Transverse colon (tissue), 4 donors: Measurements from ENCODE around the gene LMTK3. TPM values are rescaled to one million over a fixed set of nuclear protein-coding genes. Genes with fewer than 3 reads are reported as not detected.
"Not testable (repeated sequence)": the region's sequence is repeated elsewhere in the genome, so short reads cannot be mapped to it uniquely, and the experiment has no call there.

Experiments
- DNase-seq: peaks from one replicate; pipeline ENCODE4 v3.0.0-alpha.2; 2019
- H3K27ac ChIP-seq, 4 donors: fragments of 200-600 bp; sonication (generic); 2 replicates each; pipeline ENCODE4 v1.5.1; 2016 to 2018; ENCODE audit warnings: inconsistent platforms in 4 of 4
- H3K27me3 ChIP-seq: fragments of 200-600 bp; sonication (generic); 2 replicates; pipeline ENCODE4 v1.5.1; 2017; ENCODE audit warnings: inconsistent platforms
- H3K36me3 ChIP-seq, 4 donors: fragments of 200-600 bp; sonication (generic); 2 replicates each; pipeline ENCODE4 v1.5.1; 2017 to 2019; ENCODE audit warnings: inconsistent platforms in 4 of 4
- H3K4me1 ChIP-seq, 4 donors: fragments of 200-600 bp; sonication (generic); 2 replicates each; pipeline ENCODE4 v1.5.1; 2017 to 2020; ENCODE audit warnings: inconsistent platforms in 4 of 4
- H3K4me3 ChIP-seq, 4 donors: fragments of 200-600 bp; sonication (generic); 1 replicate in 1 of 4; 2 replicates in 3 of 4; pipeline versions ENCODE4 v1.5.1 to v1.6.1; 2017 to 2019; ENCODE audit warnings: inconsistent platforms in 4 of 4
- H3K9me3 ChIP-seq, 2 donors: fragments of 200-600 bp; sonication (generic); 2 replicates each; pipeline ENCODE4 v1.5.1; 2017 to 2019; ENCODE audit warnings: inconsistent platforms in 2 of 2
- CTCF ChIP-seq, 5 experiments: fragments of 200-600 bp in 3 of 5; fragments of 450-650 bp in 2 of 5; sonication (generic) in 3 of 5; IDR thresholded peaks; 1 replicate in 2 of 5; 2 replicates in 3 of 5; pipeline ENCODE4 v1.5.1; 2016 to 2017; ENCODE audit warnings: antibody characterized with exemption in 5 of 5, inconsistent platforms in 3 of 5, mild to moderate bottlenecking in 2 of 5, moderate library complexity in 1 of 5
- EP300 ChIP-seq: sonication (generic); formaldehyde crosslinking; IDR thresholded peaks from one replicate; pipeline ENCODE4 v1.6.1; 2017; ENCODE audit warnings: antibody characterized with exemption, low read depth
- POLR2A ChIP-seq: fragments of 450-650 bp; IDR thresholded peaks from one replicate; pipeline ENCODE4 v1.6.1; 2016; ENCODE audit warnings: antibody characterized with exemption, mild to moderate bottlenecking, moderate library complexity
- POLR2AphosphoS5 ChIP-seq, 3 donors: sonication (generic); formaldehyde crosslinking; IDR thresholded peaks; one replicate each; pipeline ENCODE4 v1.6.1; 2016; ENCODE audit warnings: antibody characterized with exemption in 3 of 3
- WGBS, 2 donors: methylation state at CpG; one replicate each; pipeline ENCODE4 v1.1.5; 2018; ENCODE audit warnings: low coverage in 1 of 2; 5-methylcytosine and 5-hydroxymethylcytosine counted together
- in situ Hi-C, 4 donors: fragments of 200-750 bp; cut with MboI; loops; one replicate each; pipeline versions ENCODE4 v1.15.0 to v1.15.1; 2017; ENCODE audit warnings: low sequenced_read_pairs in 3 of 4, low pct_ligation_motif_present in 1 of 4, low pct_unique_long_range_greater_than_20kb in 1 of 4
- intact Hi-C: fragments of 100-400 bp; cut with DNase I; formaldehyde crosslinking; loops from one replicate; pipeline ENCODE4 v1.15.1; 2023; ENCODE audit warnings: low total_unique reads
- total RNA-seq, 4 donors: library from RNA; depleted of rRNA; stranded (reverse); fragments of >200 nt; gene quantifications; one replicate each; pipeline ENCODE4 v1.1.0, GENCODE V29; 2016

The LMTK3 gene
- total RNA-seq, 4 donors from 2014 or later = 0.68 to 2.4 (median 1.1) TPM; not detected in 1

GRCh38 chr19:48540110-48540509, 28.5 kb upstream of the LMTK3 start:
- in situ Hi-C loops = no loop called here
- 31 to 41% methylated on average over 5 to 7 of the region's 7 CpGs for WGBS, 2 donors
- TF ChIP-seq CTCF (IDR thresholded peaks at IDR 0.05) = no peak
- TF ChIP-seq EP300 = no peak
- no peak for TF ChIP-seq POLR2A
- TF ChIP-seq POLR2AphosphoS5 (IDR thresholded peaks at IDR 0.05) = no peak
- H3K27ac ChIP-seq = no peak overlapping the region
- H3K36me3 ChIP-seq = no peaks in the 10 kb centered on the region
- intact Hi-C loops = no loop called here
- no peak for DNase-seq
- peaks cover 0 to 9% (median 7%) of the 10 kb centered on the region in 4 donors for H3K4me1 ChIP-seq
- no peaks in the 10 kb centered on the region for H3K9me3 ChIP-seq
- H3K4me3 ChIP-seq = no peak overlapping the region
- peaks cover 67% of the 10 kb centered on the region for H3K27me3 ChIP-seq

GRCh38 chr19:48539503-48540096, 28.0 kb upstream of the LMTK3 start:
- Histone ChIP-seq H3K9me3 (no peaks in the 10 kb centered on the region), H3K27ac (no peak overlapping the region), H3K36me3 (no peaks in the 10 kb centered on the region), H3K4me3 (no peak overlapping the region), H3K27me3 (peaks cover 67% of the 10 kb centered on the region), H3K4me1 (peaks cover 0 to 9% (median 7%) of the 10 kb centered on the region in 4 donors)
- peak; percentile 61 for DNase-seq
- in situ Hi-C loops (no loop called here), intact Hi-C loops (no loop called here)
- TF ChIP-seq POLR2AphosphoS5 (IDR thresholded peaks at IDR 0.05) (no peak), POLR2A (no peak), EP300 (no peak), CTCF (IDR thresholded peaks at IDR 0.05) (no peak)
- WGBS, 2 donors = 48 to 54% methylated on average over 9 to 17 of the region's 17 CpGs

GRCh38 chr19:48538057-48538456, 26.4 kb upstream of the LMTK3 start:
- H3K36me3 ChIP-seq, intact Hi-C loops, H3K27ac ChIP-seq, H3K9me3 ChIP-seq, in situ Hi-C loops, H3K4me3 ChIP-seq, H3K4me1 ChIP-seq, DNase-seq: not testable (repeated sequence)
- H3K27me3 ChIP-seq = peaks cover 82% of the 10 kb centered on the region
- 72 to 79% methylated on average over 3 to 8 of the region's 8 CpGs for WGBS, 2 donors

GRCh38 chr19:48537541-48537940, 25.9 kb upstream of the LMTK3 start:
- TF ChIP-seq POLR2AphosphoS5 (IDR thresholded peaks at IDR 0.05) = no peak
- TF ChIP-seq POLR2A = no peak
- no peak for TF ChIP-seq CTCF (IDR thresholded peaks at IDR 0.05)
- no peak for TF ChIP-seq EP300
- DNase-seq = no peak
- intact Hi-C loops = no loop called here
- WGBS, 2 donors = 61 to 65% methylated on average over 6 to 7 of the region's 7 CpGs
- Histone ChIP-seq H3K36me3 (no peaks in the 10 kb centered on the region), H3K27me3 (peaks cover 86% of the 10 kb centered on the region), H3K4me1 (no peaks in the 10 kb centered on the region), H3K27ac (no peak overlapping the region), H3K4me3 (no peak overlapping the region), H3K9me3 (no peaks in the 10 kb centered on the region)
- in situ Hi-C loops = no loop called here

GRCh38 chr19:48533770-48534169, 22.1 kb upstream of the LMTK3 start:
- no peak for TF ChIP-seq POLR2A
- no peak for TF ChIP-seq EP300
- TF ChIP-seq POLR2AphosphoS5 (IDR thresholded peaks at IDR 0.05) = no peak
- no peak for TF ChIP-seq CTCF (IDR thresholded peaks at IDR 0.05)
- Histone ChIP-seq H3K4me3 (no peak overlapping the region), H3K36me3 (no peaks in the 10 kb centered on the region), H3K27ac (no peak overlapping the region), H3K4me1 (no peaks in the 10 kb centered on the region), H3K9me3 (peaks cover 3 to 7% of the 10 kb centered on the region in 2 donors), H3K27me3 (peaks cover 89% of the 10 kb centered on the region)
- intact Hi-C loops = no loop called here
- WGBS, 2 donors = 69% methylated on average over 10 of the region's 10 CpGs; no CpG with 5 or more reads in 1 of the 2 donors
- in situ Hi-C loops = no loop called here
- no peak for DNase-seq
